HCT116 (cell line): ENCODE data around the gene USP12. TPM values are rescaled to one million over a fixed set of nuclear protein-coding genes. Genes with fewer than 3 reads are reported as not detected.

Source experiments
- ATAC-seq: fragments of 200-7000 bp; cut with Tn5 transposase; 2 replicates; pipeline ENCODE4 v1.9.1; 2020; ENCODE audit warnings: mild to moderate bottlenecking, moderate library complexity
- BruUV-seq: library from RNA; stranded (reverse); fragments of 400-500 nt; replicated peaks from 2 replicates; lab custom pipeline; 2021; lab: Mats Ljungman, UMichigan
- CTCF ChIA-PET: fragments of 300-600 bp; sonication (Branson Sonifier 250); formaldehyde crosslinking; loops from one replicate; lab custom pipeline; 2021; ENCODE audit warnings: antibody characterized with exemption; lab: Charles Lee
- POLR2A ChIA-PET: fragments of 300-600, 350-600 bp; sonication (Branson Sonifier 250); formaldehyde crosslinking; loops from one replicate; lab custom pipeline; 2021; ENCODE audit warnings: antibody characterized with exemption; lab: Charles Lee
- RAD21 ChIA-PET, 2 experiments: fragments of 300-600 bp; sonication (Branson Sonifier 250); formaldehyde crosslinking; loops; one replicate each; lab custom pipeline; 2023; ENCODE audit warnings: low total read pairs in 2 of 2; ENCODE audit not compliant: uncharacterized antibody in 2 of 2, unreplicated experiment in 2 of 2, low non-redundant PET in 1 of 2; lab: Charles Lee
- DNase-seq: peaks from one replicate; pipeline ENCODE4 v3.0.0-alpha.2; 2010; ENCODE audit warnings: low read depth, low spot score
- H2AFZ ChIP-seq: fragments of 200-600 bp; shearing (Covaris generic), sonication (generic); 2 replicates; pipeline ENCODE4 v1.6.1; 2017; ENCODE audit warnings: low read depth, mixed run types, mixed read lengths, antibody characterized with exemption, low read length; ENCODE audit not compliant: poor library complexity, severe bottlenecking
- H3K27ac ChIP-seq: 2 replicates; pipeline ENCODE4 v1.5.1; 2012; ENCODE audit warnings: low read depth, low read length
- H3K27me3 ChIP-seq: fragments of 200-600 bp; sonication (generic); 2 replicates; pipeline ENCODE4 v1.6.1; 2016; ENCODE audit warnings: mixed run types, low read length, mixed read lengths; ENCODE audit not compliant: insufficient read depth
- H3K36me3 ChIP-seq, 2 experiments: fragments of 200-500 bp in 1 of 2; fragments of 200-600 bp in 1 of 2; sonication (Bioruptor generic) in 1 of 2; sonication (generic) in 1 of 2; 2 replicates each; pipeline versions ENCODE4 v1.5.1 to v1.6.1; 2014 to 2016; ENCODE audit warnings: low read length in 2 of 2, inconsistent platforms in 1 of 2, mixed read lengths in 1 of 2, mixed run types in 1 of 2; ENCODE audit not compliant: insufficient read depth in 2 of 2, control insufficient read depth in 1 of 2
- H3K4me1 ChIP-seq, 2 experiments: fragments of 200-600 bp in 1 of 2; sonication (generic) in 1 of 2; 2 replicates each; pipeline versions ENCODE4 v1.5.1 to v1.6.1; 2012 to 2017; ENCODE audit warnings: low read length in 2 of 2, inconsistent platforms in 1 of 2, mild to moderate bottlenecking in 1 of 2, mixed read lengths in 1 of 2, mixed run types in 1 of 2, moderate library complexity in 1 of 2; ENCODE audit not compliant: insufficient read depth in 2 of 2, control insufficient read depth in 1 of 2
- H3K4me2 ChIP-seq: fragments of 200-600 bp; sonication (generic); 2 replicates; pipeline ENCODE4 v1.6.1; 2017; ENCODE audit warnings: mixed run types, low read length, mixed read lengths
- H3K4me3 ChIP-seq, 2 experiments: fragments of 200-600 bp in 1 of 2; sonication (generic) in 1 of 2; replicated peaks in 1 of 2; 2 replicates each; pipeline ENCODE4 v1.5.1; 2011 to 2016; ENCODE audit warnings: low read length in 2 of 2, control low read depth in 1 of 2, low read depth in 1 of 2, mild to moderate bottlenecking in 1 of 2, mixed read lengths in 1 of 2, mixed run types in 1 of 2
- H3K79me2 ChIP-seq: fragments of 200-600 bp; sonication (generic); 2 replicates; pipeline ENCODE4 v1.6.1; 2017; ENCODE audit warnings: mild to moderate bottlenecking, mixed run types, low read length, moderate library complexity, mixed read lengths; ENCODE audit not compliant: insufficient read depth
- H3K9ac ChIP-seq: fragments of 200-600 bp; sonication (generic); 2 replicates; pipeline ENCODE4 v1.6.1; 2016; ENCODE audit warnings: low read length, mixed read lengths
- H3K9me2 ChIP-seq: fragments of 200-600 bp; sonication (generic), shearing (Covaris generic); 2 replicates; pipeline ENCODE4 v1.6.1; 2017; ENCODE audit warnings: mixed run types, mild to moderate bottlenecking, moderate library complexity; ENCODE audit not compliant: insufficient read depth
- H3K9me3 ChIP-seq, 2 experiments: fragments of 200-500 bp in 1 of 2; fragments of 200-600 bp in 1 of 2; sonication (Bioruptor generic) in 1 of 2; sonication (generic) in 1 of 2; 2 replicates each; pipeline ENCODE4 v1.6.1; 2014 to 2017; ENCODE audit warnings: low read length in 2 of 2, mixed read lengths in 2 of 2, inconsistent platforms in 1 of 2, low read depth in 1 of 2, mild to moderate bottlenecking in 1 of 2, mixed run types in 1 of 2, moderate library complexity in 1 of 2; ENCODE audit not compliant: control insufficient read depth in 1 of 2, insufficient read depth in 1 of 2
- H4K20me1 ChIP-seq: fragments of 200-600 bp; sonication (generic), shearing (Covaris generic); 2 replicates; pipeline ENCODE4 v1.6.1; 2017; ENCODE audit warnings: mixed run types, mild to moderate bottlenecking, moderate library complexity; ENCODE audit not compliant: insufficient read depth
- CBX3 ChIP-seq: IDR thresholded peaks from 2 replicates; pipeline ENCODE4 v1.6.1; 2012; ENCODE audit warnings: low read depth
- CEBPB ChIP-seq: IDR thresholded peaks from 2 replicates; pipeline ENCODE4 v1.6.1; 2012; ENCODE audit warnings: low read depth
- EGR1 ChIP-seq: IDR thresholded peaks from 2 replicates; pipeline ENCODE4 v1.6.1; 2012; ENCODE audit warnings: low read depth
- ELF1 ChIP-seq: IDR thresholded peaks from 2 replicates; pipeline ENCODE4 v1.6.1; 2012; ENCODE audit warnings: low read depth, borderline replicate concordance
- EZH2phosphoT487 ChIP-seq: fragments of 200-600 bp; IDR thresholded peaks from 2 replicates; pipeline ENCODE4 v1.6.1; 2018; ENCODE audit warnings: antibody characterized with exemption, borderline replicate concordance
- FOSL1 ChIP-seq: IDR thresholded peaks from 2 replicates; pipeline ENCODE4 v1.6.1; 2012; ENCODE audit warnings: low read depth
- RAD21 ChIP-seq: IDR thresholded peaks from 2 replicates; pipeline ENCODE4 v1.6.1; 2012; ENCODE audit warnings: low read depth, mild to moderate bottlenecking
- SP1 ChIP-seq: IDR thresholded peaks from 2 replicates; pipeline ENCODE4 v1.6.1; 2012; ENCODE audit warnings: low read depth
- ZFX ChIP-seq: fragments of 450-650 bp; IDR thresholded peaks from 2 replicates; pipeline ENCODE4 v1.6.1; 2017
- ZNF274 ChIP-seq: fragments of 200-500 bp; sonication (Bioruptor generic); IDR thresholded peaks from 2 replicates; pipeline ENCODE4 v1.6.1; 2014; ENCODE audit warnings: mild to moderate bottlenecking, low read depth, low read length, inconsistent platforms
- intact Hi-C: fragments of 100-400 bp; cut with micrococcal nuclease; formaldehyde crosslinking; loops from 2 replicates; pipeline ENCODE4 v1.10.0; 2022
- total RNA-seq: library from RNA; stranded (reverse); gene quantifications from one replicate; pipeline ENCODE4 v1.2.1, GENCODE V29; 2021; ENCODE audit not compliant: unreplicated experiment
- TF ChIP-seq, protein P1 (sequence below): IDR thresholded peaks from 2 replicates; pipeline ENCODE4 v1.6.1; 2012
- TF ChIP-seq, protein P2 (sequence below), 3 experiments: fragments of 200-600 bp in 1 of 3; sonication (generic) in 1 of 3; IDR thresholded peaks in 2 of 3; conservative IDR thresholded peaks in 1 of 3; 2 replicates each; pipeline ENCODE4 v1.5.1; 2012 to 2017; ENCODE audit warnings: low read depth in 2 of 3, low read length in 2 of 3, antibody characterized with exemption in 1 of 3, borderline replicate concordance in 1 of 3, control low read depth in 1 of 3, mild to moderate bottlenecking in 1 of 3, mixed read lengths in 1 of 3, mixed run types in 1 of 3, moderate library complexity in 1 of 3; ENCODE audit not compliant: insufficient read depth in 1 of 3
- TF ChIP-seq, protein P3 (sequence below): IDR thresholded peaks from 2 replicates; pipeline ENCODE4 v1.6.1; 2012
- TF ChIP-seq, protein P4 (sequence below): IDR thresholded peaks from 2 replicates; pipeline ENCODE4 v1.6.1; 2011; ENCODE audit warnings: mild to moderate bottlenecking, low read length, moderate library complexity; ENCODE audit not compliant: insufficient replicate concordance; ENCODE audit errors: extremely low read depth

USP12 gene
- total RNA-seq, 1 experiment from 2014 or later = 28.3 TPM

DNA sequence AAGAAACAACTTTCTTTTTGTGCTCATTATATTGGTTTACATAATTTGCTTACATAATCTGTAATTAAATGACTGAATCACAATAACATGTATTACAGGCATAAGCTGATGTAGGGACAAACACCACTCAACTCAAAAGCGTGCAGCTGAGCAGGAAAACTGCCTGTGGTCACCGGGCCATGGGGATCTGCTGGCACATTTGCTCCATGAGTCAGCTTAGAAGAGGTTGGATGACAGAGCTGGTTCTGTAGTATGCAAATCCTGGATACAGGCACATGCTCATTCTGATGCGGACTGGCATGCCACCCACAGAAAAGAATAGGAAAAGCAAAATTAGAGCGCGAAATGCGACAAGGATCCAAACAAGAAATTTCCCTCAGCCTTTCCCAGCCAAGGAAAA, 128.6 kb downstream of the USP12 start (continued):
- TF ChIP-seq EGR1 (no peak), EZH2phosphoT487 (no peak), FOSL1 (peak; percentile 83), ELF1 (no peak), RAD21 (peak; percentile 34; the same call in 1 of the 2 replicates), SP1 (peak; percentile 90), CBX3 (peak; percentile 84; the same call in 1 of the 2 replicates)
- TF ChIP-seq, protein P1, sequence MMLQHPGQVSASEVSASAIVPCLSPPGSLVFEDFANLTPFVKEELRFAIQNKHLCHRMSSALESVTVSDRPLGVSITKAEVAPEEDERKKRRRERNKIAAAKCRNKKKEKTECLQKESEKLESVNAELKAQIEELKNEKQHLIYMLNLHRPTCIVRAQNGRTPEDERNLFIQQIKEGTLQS = 0 out of 2 replicates have a peak, but pooled peaks have one; percentile 28
- TF ChIP-seq, protein P2, sequence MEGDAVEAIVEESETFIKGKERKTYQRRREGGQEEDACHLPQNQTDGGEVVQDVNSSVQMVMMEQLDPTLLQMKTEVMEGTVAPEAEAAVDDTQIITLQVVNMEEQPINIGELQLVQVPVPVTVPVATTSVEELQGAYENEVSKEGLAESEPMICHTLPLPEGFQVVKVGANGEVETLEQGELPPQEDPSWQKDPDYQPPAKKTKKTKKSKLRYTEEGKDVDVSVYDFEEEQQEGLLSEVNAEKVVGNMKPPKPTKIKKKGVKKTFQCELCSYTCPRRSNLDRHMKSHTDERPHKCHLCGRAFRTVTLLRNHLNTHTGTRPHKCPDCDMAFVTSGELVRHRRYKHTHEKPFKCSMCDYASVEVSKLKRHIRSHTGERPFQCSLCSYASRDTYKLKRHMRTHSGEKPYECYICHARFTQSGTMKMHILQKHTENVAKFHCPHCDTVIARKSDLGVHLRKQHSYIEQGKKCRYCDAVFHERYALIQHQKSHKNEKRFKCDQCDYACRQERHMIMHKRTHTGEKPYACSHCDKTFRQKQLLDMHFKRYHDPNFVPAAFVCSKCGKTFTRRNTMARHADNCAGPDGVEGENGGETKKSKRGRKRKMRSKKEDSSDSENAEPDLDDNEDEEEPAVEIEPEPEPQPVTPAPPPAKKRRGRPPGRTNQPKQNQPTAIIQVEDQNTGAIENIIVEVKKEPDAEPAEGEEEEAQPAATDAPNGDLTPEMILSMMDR (IDR thresholded peaks at IDR 0.05 in 2 of 3, conservative IDR thresholded peaks at IDR 0.05 in 1 of 3; ENCODE audit: borderline replicate concordance in 1 of 3, insufficient read depth in 1 of 3, low read depth in 2 of 3, low read length in 2 of 3) = no peak
- TF ChIP-seq, protein P3, sequence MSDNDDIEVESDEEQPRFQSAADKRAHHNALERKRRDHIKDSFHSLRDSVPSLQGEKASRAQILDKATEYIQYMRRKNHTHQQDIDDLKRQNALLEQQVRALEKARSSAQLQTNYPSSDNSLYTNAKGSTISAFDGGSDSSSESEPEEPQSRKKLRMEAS = peak; percentile 94

DNA sequence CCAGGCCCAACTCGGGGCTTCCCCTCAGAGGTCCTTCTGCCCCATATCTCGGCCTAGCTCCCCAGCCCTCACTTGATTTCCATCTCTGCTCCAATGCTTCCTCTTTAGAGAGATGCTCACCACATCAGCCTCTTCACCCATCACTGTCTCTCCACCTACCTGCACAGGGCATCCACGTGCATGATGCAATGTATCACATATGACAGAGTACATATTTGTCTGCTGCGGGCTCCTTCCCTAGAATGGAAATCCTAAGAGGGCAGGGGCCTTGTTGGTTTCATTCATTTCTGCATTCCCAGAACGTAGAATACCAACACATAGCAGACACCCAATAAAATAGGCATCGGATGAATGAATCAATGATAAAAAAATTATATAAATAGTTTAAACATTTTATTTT, 130.3 kb downstream of the USP12 start:
- ChIA-PET CTCF (no interaction called here), POLR2A (no interaction called here), RAD21 (no interaction called here)
- Histone ChIP-seq H3K27me3 (no peaks in the 10 kb centered on the region), H3K9me3 (no peaks in the 10 kb centered on the region), H3K4me1 (peaks cover 37 to 48% of the 10 kb centered on the region in 2 experiments), H3K79me2 (no peaks in the 10 kb centered on the region), H3K27ac (no peak overlapping the region), H2AFZ (no peak overlapping the region), H4K20me1 (no peaks in the 10 kb centered on the region), H3K4me3 (no peak overlapping the region), H3K9me2 (no peaks in the 10 kb centered on the region), H3K36me3 (no peaks in the 10 kb centered on the region), H3K4me2 (no peak overlapping the region), H3K9ac (no peak overlapping the region)
- DNase-seq (no peak), ATAC-seq (no peak)
- intact Hi-C loops = loop anchor here (5.0 kb wide), 1 partner anchor 211 kb away; the partner anchor contains the start of gene RPL21
- TF ChIP-seq, protein P3 = no peak
- no peak for TF ChIP-seq CEBPB
- no peak for TF ChIP-seq ZNF274
- TF ChIP-seq, protein P2 (IDR thresholded peaks at IDR 0.05 in 2 of 3, conservative IDR thresholded peaks at IDR 0.05 in 1 of 3; ENCODE audit: borderline replicate concordance in 1 of 3, insufficient read depth in 1 of 3, low read depth in 2 of 3, low read length in 2 of 3) = no peak
- no peak for TF ChIP-seq CBX3
- TF ChIP-seq, protein P4, sequence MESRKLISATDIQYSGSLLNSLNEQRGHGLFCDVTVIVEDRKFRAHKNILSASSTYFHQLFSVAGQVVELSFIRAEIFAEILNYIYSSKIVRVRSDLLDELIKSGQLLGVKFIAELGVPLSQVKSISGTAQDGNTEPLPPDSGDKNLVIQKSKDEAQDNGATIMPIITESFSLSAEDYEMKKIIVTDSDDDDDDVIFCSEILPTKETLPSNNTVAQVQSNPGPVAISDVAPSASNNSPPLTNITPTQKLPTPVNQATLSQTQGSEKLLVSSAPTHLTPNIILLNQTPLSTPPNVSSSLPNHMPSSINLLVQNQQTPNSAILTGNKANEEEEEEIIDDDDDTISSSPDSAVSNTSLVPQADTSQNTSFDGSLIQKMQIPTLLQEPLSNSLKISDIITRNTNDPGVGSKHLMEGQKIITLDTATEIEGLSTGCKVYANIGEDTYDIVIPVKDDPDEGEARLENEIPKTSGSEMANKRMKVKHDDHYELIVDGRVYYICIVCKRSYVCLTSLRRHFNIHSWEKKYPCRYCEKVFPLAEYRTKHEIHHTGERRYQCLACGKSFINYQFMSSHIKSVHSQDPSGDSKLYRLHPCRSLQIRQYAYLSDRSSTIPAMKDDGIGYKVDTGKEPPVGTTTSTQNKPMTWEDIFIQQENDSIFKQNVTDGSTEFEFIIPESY = no peak
- TF ChIP-seq ZFX = no peak
- no TSS peak for BruUV-seq
